GM18951 (cell line): Measurements from ENCODE around the gene MANEAL.

Experiments used
- POLR2A ChIP-seq: IDR thresholded peaks from 4 replicates; pipeline ENCODE4 v1.6.1; 2011; ENCODE audit warnings: mild to moderate bottlenecking; ENCODE audit not compliant: insufficient read length, insufficient read depth; ENCODE audit errors: extremely low read depth
- in situ Hi-C: fragments of 300-500 bp; cut with MboI; formaldehyde crosslinking; loops from one replicate; pipeline ENCODE4 v1.12.0; 2022; ENCODE audit warnings: low sequenced_read_pairs, mixed read lengths, inconsistent platforms; ENCODE audit not compliant: unreplicated experiment

MANEAL gene

DNA sequence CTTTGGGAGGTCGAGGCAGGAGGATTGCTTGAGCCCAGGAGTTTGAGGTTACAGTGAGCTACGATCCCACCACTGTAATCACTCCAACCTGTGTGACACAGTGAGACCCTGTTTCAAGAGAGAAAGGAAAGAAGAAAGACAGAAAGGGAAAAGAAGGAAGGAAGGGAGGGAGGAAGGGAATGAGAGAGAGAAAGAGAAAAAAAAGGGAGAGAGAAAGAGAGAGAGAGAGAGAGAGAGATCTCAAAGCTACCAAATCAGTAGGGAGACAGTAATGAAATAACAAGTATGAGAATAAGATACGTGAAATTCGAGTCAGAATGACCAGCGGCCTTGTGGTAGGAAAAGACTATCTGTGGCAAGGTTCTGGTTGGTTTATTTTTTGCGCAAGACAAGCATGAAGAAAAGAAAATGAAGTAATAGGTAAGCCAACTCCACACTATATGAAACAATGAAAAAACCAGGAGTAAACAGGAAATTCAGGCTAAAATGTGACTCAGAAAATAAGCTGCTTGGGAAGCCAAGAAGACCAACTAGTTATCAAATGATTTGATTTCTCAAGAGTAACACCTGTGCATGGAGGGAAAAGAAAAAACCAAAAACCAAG is 56.8 kb downstream of the MANEAL start:
- in situ Hi-C loops = loop anchor here (10.0 kb wide), 1 partner anchor 266 kb away; no protein-coding TSS in a partner anchor
- TF ChIP-seq POLR2A = no peak
